ENCODE data around the gene PFN1. TPM values are rescaled to one million over a fixed set of nuclear protein-coding genes. Genes with fewer than 3 reads are reported as not detected.

Gene PFN1
- total RNA-seq, 1 donor from 2014 or later = 457 TPM

DNA sequence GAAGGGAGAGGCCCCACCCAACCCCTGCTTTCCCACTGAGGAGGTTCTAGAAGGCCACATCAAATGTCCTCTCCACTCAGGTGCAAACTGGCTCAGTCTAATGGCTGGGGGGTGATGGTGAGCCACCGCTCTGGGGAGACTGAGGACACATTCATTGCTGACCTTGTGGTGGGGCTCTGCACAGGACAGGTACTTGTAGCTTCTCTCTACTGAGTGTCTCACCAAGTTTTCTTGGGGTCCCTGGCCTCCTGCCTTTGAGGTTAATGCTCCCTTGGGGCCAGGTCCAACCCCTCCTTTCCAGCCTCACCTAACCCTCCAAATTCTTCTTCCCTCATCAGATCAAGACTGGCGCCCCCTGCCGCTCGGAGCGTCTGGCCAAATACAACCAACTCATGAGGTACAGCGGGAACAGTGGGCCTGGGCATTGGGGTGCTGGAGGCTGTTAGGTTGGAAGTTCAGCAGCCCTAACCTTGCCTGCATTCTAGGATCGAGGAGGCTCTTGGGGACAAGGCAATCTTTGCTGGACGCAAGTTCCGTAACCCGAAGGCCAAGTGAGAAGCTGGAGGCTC is 8.2 kb upstream of the PFN1 start:
- Histone ChIP-seq H3K27me3 (no peaks in the 10 kb centered on the region), H3K9me3 (no peaks in the 10 kb centered on the region), H3K4me3 (no peak overlapping the region), H3K4me1 (peaks cover 4% of the 10 kb centered on the region), H3K36me3 (peaks cover 29% of the 10 kb centered on the region), H3K27ac (no peak overlapping the region)
- intact Hi-C loops (cut with DNase I) = no loop called here
- DNase-seq = peak; percentile 75
- TF ChIP-seq CTCF (IDR thresholded peaks at IDR 0.05) = peak; percentile 33
- peak; percentile 39 for ATAC-seq

DNA sequence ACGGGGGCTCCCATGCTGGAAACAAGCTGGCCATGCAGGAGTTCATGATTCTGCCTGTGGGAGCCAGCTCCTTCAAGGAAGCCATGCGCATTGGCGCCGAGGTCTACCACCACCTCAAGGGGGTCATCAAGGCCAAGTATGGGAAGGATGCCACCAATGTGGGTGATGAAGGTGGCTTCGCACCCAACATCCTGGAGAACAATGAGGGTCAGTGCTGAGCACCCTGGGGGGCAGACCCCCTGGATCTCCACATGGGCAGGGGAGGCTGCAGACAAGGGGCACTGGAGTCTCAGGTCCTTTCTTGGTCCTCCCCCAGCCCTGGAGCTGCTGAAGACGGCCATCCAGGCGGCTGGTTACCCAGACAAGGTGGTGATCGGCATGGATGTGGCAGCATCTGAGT is 6.8 kb upstream of the PFN1 start:
- TF ChIP-seq CTCF (IDR thresholded peaks at IDR 0.05) = no peak
- Histone ChIP-seq H3K27me3 (no peaks in the 10 kb centered on the region), H3K4me1 (peaks cover 15% of the 10 kb centered on the region), H3K4me3 (no peak overlapping the region), H3K27ac (no peak overlapping the region), H3K9me3 (no peaks in the 10 kb centered on the region), H3K36me3 (peaks cover 17% of the 10 kb centered on the region)
- intact Hi-C loops (cut with DNase I) = no loop called here
- no peak for DNase-seq
- no peak for ATAC-seq

DNA sequence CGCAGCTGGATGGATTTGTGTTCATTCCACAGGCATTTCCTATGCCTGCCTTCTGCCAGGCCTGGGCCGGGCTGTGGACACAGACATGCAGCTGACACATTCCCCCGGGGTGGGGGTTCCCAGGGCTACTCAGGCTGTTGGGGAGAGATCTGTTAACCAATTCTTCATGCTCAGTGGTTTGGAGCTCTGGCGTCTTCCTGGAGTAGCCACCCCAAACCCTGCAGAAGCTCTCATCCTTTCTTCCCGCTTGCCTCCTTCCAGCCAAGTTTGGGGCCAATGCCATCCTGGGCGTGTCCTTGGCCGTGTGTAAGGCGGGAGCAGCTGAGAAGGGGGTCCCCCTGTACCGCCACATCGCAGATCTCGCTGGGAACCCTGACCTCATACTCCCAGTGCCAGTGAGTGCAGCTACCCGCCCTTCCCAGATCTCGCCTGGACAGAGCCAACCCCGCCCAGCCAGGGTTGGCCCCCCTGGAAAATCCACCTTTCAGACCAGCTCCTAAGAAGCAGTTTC is 5.2 kb upstream of the PFN1 start:
- Histone ChIP-seq H3K27me3 (no peaks in the 10 kb centered on the region), H3K9me3 (no peaks in the 10 kb centered on the region), H3K27ac (peak overlapping the region; percentile 36), H3K36me3 (peaks cover under 1% of the 10 kb centered on the region), H3K4me1 (peaks cover 15% of the 10 kb centered on the region), H3K4me3 (no peak overlapping the region)
- DNase-seq (no peak), ATAC-seq (no peak)
- TF ChIP-seq CTCF (IDR thresholded peaks at IDR 0.05) = no peak
- intact Hi-C loops (cut with DNase I) = no loop called here

- DNase-seq (no peak), ATAC-seq (no peak)
- TF ChIP-seq CTCF (IDR thresholded peaks at IDR 0.05) = no peak
- intact Hi-C loops (cut with DNase I) = no loop called here
- H3K4me1 ChIP-seq = peaks cover 20% of the 10 kb centered on the region
- no peak overlapping the region for H3K4me3 ChIP-seq
- H3K36me3 ChIP-seq = peaks cover 4% of the 10 kb centered on the region
- no peaks in the 10 kb centered on the region for H3K27me3 ChIP-seq
- no peak overlapping the region for H3K27ac ChIP-seq
- H3K9me3 ChIP-seq = no peaks in the 10 kb centered on the region
Measured at GRCh38 chr17:4951486-4951885, 3.2 kb upstream of the PFN1 start.

DNA sequence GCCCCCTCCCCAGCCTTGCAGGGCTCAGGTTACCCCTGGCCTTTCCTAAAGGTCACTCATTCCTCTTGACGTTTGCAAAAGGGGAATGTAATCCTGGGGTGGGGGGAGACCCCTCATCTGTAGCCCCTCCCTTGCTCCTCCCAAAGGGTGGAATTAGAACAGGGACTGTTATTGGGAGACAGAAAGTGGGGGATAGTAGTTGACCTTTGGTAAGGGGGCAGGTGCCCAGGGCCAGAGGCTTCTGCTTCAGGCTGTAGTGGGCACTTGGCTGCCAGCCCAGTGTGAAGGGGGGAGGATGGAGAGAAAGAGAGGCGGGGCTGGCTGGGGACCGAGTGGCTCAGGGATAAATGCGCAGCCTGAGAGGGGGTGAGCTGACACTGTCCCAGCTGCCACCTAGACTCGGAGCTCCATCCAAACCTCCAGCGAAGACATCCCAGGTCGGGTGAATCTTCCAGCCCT is 2.4 kb upstream of the PFN1 start, which contains the start of gene ENO3:
Gene ENO3, plus strand, starts transcription at position 374 of the 459 bp plus-strand sequence. CDS start 711 bp downstream, outside the sequence.
- ATAC-seq (no peak), DNase-seq (no peak)
- intact Hi-C loops (cut with DNase I) = no loop called here
- TF ChIP-seq CTCF (IDR thresholded peaks at IDR 0.05) = no peak
- Histone ChIP-seq H3K4me1 (peaks cover 27% of the 10 kb centered on the region), H3K4me3 (peak within 1 kb of the TSS; percentile 99), H3K36me3 (peaks cover 11% of the 10 kb centered on the region), H3K27ac (peak within 1 kb of the TSS; percentile 97), H3K27me3 (no peaks in the 10 kb centered on the region), H3K9me3 (no peaks in the 10 kb centered on the region)
